ENCODE measurements around the gene SEC11C.

SEC11C gene

DNA sequence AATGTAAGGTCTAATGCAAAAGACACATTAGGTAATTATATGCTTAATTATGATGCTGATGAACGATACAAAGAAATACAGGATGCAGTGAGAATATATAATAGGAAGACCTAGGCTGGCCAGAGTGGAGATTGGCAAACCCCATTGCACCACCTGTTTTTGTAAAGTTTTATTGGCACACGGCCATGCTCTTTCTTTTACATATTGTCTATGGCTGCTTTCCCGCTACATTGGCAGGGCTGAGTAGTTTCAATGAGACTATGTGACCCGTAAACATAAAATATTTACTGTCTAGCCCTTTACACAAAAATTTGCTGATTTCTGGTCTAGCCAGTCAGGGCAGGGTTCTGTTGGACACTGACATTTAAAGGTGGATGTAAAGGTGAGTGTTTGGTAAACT, 5.4 kb downstream of the SEC11C start:
- no peak for DNase-seq

DNA sequence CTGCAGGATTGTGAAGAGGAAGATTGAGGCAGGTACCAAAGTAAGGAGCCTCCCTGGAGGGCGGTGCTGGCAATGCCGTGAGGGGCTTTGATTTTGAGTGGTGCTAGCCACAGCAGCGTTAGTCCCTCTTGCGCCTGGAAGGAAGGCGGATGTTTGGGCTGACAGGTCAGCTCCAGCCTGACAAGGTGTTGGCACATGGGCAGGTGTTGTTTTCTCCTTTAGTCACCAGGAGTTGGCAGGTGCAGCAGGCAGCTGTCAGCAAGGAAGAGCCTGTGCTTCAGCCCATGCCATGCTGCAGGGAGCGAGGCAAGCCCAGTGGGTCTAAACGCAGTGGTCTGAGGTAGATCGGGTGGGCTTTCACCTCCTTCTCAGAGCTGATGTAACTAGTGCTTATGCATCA, 8.5 kb downstream of the SEC11C start:
- no peak for DNase-seq

DNA sequence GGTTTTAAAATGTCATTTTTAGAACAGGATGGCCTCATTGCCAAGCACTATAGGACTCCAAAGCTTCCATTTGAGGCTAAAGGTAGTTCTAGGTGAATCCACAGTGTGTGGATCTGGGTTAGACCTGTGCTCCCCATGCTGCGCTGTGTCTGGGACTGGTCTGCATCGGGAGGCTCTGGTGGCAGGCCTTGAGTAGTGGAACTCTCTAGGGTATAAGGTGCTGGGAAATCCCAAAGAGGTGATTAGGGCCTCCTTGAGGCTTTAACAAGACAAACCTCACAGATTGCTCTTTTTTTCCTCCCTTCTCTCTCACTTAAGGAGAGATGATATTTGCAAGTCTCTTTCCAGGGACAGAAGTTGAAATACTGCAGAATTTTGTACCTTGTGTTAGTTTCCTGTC, 9.3 kb downstream of the SEC11C start:
- no peak for DNase-seq

DNA sequence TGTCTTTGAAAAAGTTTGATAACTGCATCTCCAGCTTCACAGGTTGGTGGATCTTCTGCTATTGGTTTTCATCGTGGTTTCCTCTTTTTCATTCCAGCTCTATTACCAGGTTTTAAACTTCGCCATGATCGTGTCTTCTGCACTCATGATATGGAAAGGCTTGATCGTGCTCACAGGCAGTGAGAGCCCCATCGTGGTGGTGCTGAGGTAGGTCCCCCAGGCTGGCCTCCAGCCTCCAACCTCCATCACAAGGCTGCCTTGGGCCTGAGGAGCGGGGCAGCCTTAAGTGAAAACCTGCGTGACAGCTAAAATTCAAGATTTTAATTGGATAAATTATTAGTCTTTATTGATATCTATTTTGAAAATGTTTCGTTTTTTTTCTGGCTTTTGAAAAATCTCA, 9.7 kb downstream of the SEC11C start:
- no peak for DNase-seq

- no peak for DNase-seq
These were observed 10.6 kb downstream of the SEC11C start for GRCh38 chr18:59150236-59150635.

- DNase-seq = no peak
These were observed 15.5 kb downstream of the SEC11C start for GRCh38 chr18:59155153-59155552.

GRCh38 chr18:59156316-59156715, 16.6 kb downstream of the SEC11C start:
- DNase-seq = no peak

GRCh38 chr18:59159265-59159664, 19.6 kb downstream of the SEC11C start:
- no peak for DNase-seq

DNA sequence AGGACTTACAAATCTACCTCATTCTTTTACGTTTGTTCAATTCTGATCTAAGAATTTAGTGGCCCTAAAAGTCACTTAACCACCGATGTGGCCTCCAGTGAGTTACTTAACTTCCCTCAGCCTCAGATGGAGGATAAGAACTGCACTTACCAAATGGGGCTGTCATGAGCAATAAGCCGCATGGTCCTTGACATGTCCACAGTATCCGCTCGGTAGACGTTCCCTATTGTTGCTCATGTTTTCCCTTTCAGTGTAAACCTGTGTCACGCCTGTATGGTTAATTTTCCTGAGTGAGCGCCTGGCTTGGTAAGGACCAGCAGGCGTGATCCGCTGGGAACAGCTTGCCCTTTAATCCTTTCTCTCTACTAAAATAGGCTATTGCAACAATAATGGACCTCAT, 20.3 kb downstream of the SEC11C start:
- no peak for DNase-seq

- no peak for DNase-seq
These were observed 33.1 kb downstream of the SEC11C start for GRCh38 chr18:59172664-59173249.

- DNase-seq = no peak
These were observed 37.8 kb downstream of the SEC11C start for GRCh38 chr18:59177485-59177884.

- DNase-seq = no peak
These were observed 40.6 kb downstream of the SEC11C start for GRCh38 chr18:59180150-59180845.

DNA sequence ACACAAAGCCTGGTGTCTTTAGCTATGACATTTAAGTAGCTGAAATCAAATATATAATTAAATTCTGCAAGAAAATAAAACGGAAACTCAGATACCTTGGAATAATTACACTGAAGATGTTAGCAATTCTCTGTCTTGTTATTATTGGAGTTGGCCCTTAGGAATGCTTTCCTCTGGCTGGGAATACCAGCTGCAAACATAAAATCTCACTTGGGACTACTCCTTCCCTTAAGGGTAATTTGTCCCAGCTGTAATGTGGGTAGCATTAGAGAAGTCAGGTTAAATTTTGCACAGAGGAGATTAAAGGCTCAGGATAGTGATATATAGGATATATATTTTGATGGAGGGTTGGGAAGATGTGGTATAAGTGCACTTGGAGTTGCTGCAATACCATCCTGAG, 43.0 kb downstream of the SEC11C start:
- no peak for DNase-seq

- no peak for DNase-seq
These were observed 49.3 kb downstream of the SEC11C start for GRCh38 chr18:59189008-59189407.

GRCh38 chr18:59189746-59190145, 50.1 kb downstream of the SEC11C start:
- no peak for DNase-seq

GRCh38 chr18:59196161-59196725, 56.6 kb downstream of the SEC11C start:
- no peak for DNase-seq

- no peak for DNase-seq
These were observed 58.0 kb downstream of the SEC11C start for GRCh38 chr18:59197636-59198035.

DNA sequence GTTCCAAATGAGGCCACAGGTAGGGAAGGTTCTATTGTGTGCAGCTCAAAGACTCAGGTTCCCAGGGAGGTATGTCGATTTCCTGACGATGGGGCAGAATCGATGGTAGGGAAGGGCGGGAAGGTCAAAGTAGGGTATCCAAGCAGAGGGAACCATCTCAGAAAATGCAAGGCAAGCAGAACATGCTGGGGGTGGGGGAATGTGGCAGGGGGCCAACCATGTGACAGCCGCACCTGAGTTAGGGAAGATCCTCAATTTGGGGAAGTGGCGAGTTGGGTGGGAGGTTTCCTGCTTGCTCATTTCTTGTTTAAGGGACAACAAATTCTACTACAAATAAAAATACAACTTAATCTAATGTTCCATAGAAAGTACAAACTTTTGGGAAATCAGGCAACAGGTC, 58.5 kb downstream of the SEC11C start:
- DNase-seq = no peak

DNA sequence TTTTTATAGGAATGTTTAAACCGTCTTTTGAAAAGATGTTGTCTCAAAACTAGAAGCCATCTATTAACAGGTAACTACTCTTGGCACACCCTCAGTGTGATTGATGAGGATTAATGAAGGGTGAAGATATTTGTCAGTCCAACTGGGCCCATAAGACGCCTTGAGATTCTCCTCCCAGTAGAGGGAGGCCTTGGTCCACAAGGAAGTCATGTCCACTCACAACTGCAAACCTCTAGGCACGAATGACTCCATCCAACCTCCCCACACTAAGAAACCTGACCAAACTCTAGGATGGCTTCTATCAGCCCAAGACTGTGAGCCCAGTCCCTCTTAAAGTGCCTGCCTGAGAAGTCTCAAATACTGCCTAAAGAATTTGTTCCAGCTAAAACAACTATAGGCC, 61.1 kb downstream of the SEC11C start:
- no peak for DNase-seq

- DNase-seq = no peak
These were observed 62.7 kb downstream of the SEC11C start for GRCh38 chr18:59202258-59202820.

DNA sequence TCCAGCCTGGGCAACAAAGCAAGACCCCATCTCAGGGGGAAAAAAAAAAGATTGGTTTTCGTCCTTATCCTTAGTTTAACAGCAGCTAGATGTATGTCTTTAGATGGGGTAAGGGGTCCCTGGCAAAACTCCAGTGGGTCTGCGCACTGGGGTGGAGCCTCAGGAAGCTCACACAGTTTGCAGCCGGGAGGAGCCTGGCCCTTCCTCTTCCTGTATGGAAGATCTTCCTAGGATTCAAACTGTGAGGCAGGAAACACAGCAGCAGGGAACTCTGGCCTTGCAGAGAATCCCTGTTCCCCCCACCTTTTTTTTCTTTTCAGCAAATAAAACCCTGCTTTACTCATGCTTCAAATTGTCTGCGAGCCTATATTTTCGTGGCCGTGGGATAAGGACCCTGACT, 67.8 kb downstream of the SEC11C start:
- no peak for DNase-seq

Measured in activated CD4-positive, CD25-positive, alpha-beta regulatory T cell treated with anti-CD3 and anti-CD28 coated beads, Interleukin-2, amount 50 U/mL, for 72 hours (primary cell).